ENCODE data around the gene BNIP2.
"Not testable (repeated sequence)": the region's sequence is repeated elsewhere in the genome, so short reads cannot be mapped to it uniquely, and the experiment has no call there.

Gene BNIP2

GRCh38 chr15:59657635-59658125 lies 31.4 kb downstream of the BNIP2 start:
- no peak for DNase-seq (ENCODE audit: extremely low read depth, low read depth)
- H3K4me3 ChIP-seq (replicated peaks; ENCODE audit: low read depth, low read length), result peak overlapping the region; percentile 85
- TF ChIP-seq, protein P1, sequence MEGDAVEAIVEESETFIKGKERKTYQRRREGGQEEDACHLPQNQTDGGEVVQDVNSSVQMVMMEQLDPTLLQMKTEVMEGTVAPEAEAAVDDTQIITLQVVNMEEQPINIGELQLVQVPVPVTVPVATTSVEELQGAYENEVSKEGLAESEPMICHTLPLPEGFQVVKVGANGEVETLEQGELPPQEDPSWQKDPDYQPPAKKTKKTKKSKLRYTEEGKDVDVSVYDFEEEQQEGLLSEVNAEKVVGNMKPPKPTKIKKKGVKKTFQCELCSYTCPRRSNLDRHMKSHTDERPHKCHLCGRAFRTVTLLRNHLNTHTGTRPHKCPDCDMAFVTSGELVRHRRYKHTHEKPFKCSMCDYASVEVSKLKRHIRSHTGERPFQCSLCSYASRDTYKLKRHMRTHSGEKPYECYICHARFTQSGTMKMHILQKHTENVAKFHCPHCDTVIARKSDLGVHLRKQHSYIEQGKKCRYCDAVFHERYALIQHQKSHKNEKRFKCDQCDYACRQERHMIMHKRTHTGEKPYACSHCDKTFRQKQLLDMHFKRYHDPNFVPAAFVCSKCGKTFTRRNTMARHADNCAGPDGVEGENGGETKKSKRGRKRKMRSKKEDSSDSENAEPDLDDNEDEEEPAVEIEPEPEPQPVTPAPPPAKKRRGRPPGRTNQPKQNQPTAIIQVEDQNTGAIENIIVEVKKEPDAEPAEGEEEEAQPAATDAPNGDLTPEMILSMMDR (IDR thresholded peaks at IDR 0.05; ENCODE audit: low read depth, low read length, missing control alignments), result no peak

- peak within 1 kb of the TSS; percentile 85 for H3K4me3 ChIP-seq (replicated peaks; ENCODE audit: low read depth, low read length)
- DNase-seq (ENCODE audit: extremely low read depth, low read depth), result peak; percentile 75
- TF ChIP-seq, protein P1 (IDR thresholded peaks at IDR 0.05; ENCODE audit: low read depth, low read length, missing control alignments), result no peak
These were observed 32.1 kb downstream of the BNIP2 start, which contains the start of gene GTF2A2 for GRCh38 chr15:59656897-59657634. GTF2A2 (minus strand) TSS chr15:59657515; CDS start chr15:59652277, 5,238 bp downstream.

- H3K4me3 ChIP-seq (replicated peaks; ENCODE audit: low read depth, low read length), result no peak overlapping the region
- TF ChIP-seq, protein P1 (IDR thresholded peaks at IDR 0.05; ENCODE audit: low read depth, low read length, missing control alignments), result no peak
- no peak for DNase-seq (ENCODE audit: extremely low read depth, low read depth)
These were observed 35.1 kb downstream of the BNIP2 start for GRCh38 chr15:59654046-59654445.

DNA sequence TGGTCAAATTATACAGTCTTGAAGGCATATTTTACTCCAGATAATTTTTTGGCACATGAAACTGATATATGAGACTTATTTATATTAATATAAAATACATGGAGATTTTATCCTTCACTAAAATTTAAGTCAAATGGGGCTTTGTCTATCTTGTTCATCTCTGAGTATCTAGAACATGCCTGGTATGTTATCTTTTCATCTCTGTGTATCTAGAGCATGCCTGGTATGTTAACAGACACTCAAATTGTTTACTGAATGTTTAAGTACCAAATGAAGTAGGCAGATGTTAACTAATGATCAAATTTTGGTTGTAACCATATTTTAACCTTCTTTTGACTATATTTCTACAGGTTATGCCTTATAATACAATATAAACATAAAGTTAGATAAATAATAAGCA lies 39.5 kb downstream of the BNIP2 start:
- no peak overlapping the region for H3K4me3 ChIP-seq (replicated peaks; ENCODE audit: low read depth, low read length)
- DNase-seq (ENCODE audit: extremely low read depth, low read depth), result no peak
- TF ChIP-seq, protein P1 (IDR thresholded peaks at IDR 0.05; ENCODE audit: low read depth, low read length, missing control alignments), result no peak

DNA sequence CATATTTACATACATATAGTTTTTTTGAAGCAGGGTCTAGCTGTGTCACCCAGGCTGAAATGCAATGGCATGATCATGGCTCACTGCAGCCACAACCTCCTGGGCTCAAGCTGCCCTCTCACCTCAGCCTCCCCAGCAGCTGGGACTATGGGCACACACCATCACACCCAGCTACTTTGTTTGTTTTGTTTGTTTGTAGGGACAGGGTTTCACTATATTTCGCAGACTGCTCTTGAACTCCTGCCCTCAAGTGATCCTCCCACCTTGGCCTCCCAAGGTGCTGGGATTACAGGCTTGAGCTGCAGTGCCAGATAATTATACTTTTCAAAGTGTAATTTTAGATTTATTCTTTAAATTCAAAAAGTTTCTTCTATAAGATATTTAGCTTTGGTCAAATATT lies 42.0 kb downstream of the BNIP2 start:
- DNase-seq (ENCODE audit: extremely low read depth, low read depth), result no peak
- H3K4me3 ChIP-seq (replicated peaks; ENCODE audit: low read depth, low read length), result no peak overlapping the region
- TF ChIP-seq, protein P1 (IDR thresholded peaks at IDR 0.05; ENCODE audit: low read depth, low read length, missing control alignments), result no peak

GRCh38 chr15:59646277-59646676 lies 42.8 kb downstream of the BNIP2 start:
- TF ChIP-seq, protein P1 (IDR thresholded peaks at IDR 0.05; ENCODE audit: low read depth, low read length, missing control alignments), result no peak
- DNase-seq (ENCODE audit: extremely low read depth, low read depth), result no peak
- H3K4me3 ChIP-seq (replicated peaks; ENCODE audit: low read depth, low read length), result no peak overlapping the region

- H3K4me3 ChIP-seq (replicated peaks; ENCODE audit: low read depth, low read length); DNase-seq (ENCODE audit: extremely low read depth, low read depth): not testable (repeated sequence)
These were observed 43.3 kb downstream of the BNIP2 start for GRCh38 chr15:59645812-59646211.
